Suprapubic skin (tissue), 4 donors: ENCODE data around the gene NARS2. TPM values are rescaled to one million over a fixed set of nuclear protein-coding genes. Genes with fewer than 3 reads are reported as not detected.

ENCODE experiments used
- DNase-seq, 2 donors: peaks; one replicate each; pipeline ENCODE4 v3.0.0-alpha.2; 2019; ENCODE audit warnings: low spot score in 2 of 2
- H3K27ac ChIP-seq: fragments of 200-600 bp; sonication (generic); one replicate; pipeline ENCODE4 v1.5.1; 2019
- H3K27me3 ChIP-seq: fragments of 200-600 bp; sonication (generic); one replicate; pipeline ENCODE4 v1.5.1; 2019
- H3K36me3 ChIP-seq: fragments of 200-600 bp; sonication (generic); one replicate; pipeline ENCODE4 v1.5.1; 2019
- H3K4me1 ChIP-seq: fragments of 200-600 bp; sonication (generic); one replicate; pipeline ENCODE4 v1.5.1; 2019
- H3K4me3 ChIP-seq: fragments of 200-600 bp; sonication (generic); one replicate; pipeline ENCODE4 v1.5.1; 2019; ENCODE audit warnings: mild to moderate bottlenecking
- H3K9me3 ChIP-seq: fragments of 200-600 bp; sonication (generic); one replicate; pipeline ENCODE4 v1.5.1; 2019
- CTCF ChIP-seq, 2 donors: fragments of 200-600 bp in 1 of 2; fragments of 450-650 bp in 1 of 2; sonication (generic) in 1 of 2; IDR thresholded peaks; one replicate each; pipeline ENCODE4 v1.5.1; 2016 to 2019; ENCODE audit warnings: antibody characterized with exemption in 2 of 2, mild to moderate bottlenecking in 1 of 2, moderate library complexity in 1 of 2
- EP300 ChIP-seq: sonication (generic); formaldehyde crosslinking; IDR thresholded peaks from one replicate; pipeline ENCODE4 v1.6.1; 2017; ENCODE audit warnings: antibody characterized with exemption
- POLR2A ChIP-seq, 2 donors: fragments of 450-650 bp; IDR thresholded peaks; one replicate each; pipeline ENCODE4 v1.6.1; 2017; ENCODE audit warnings: antibody characterized with exemption in 2 of 2, mild to moderate bottlenecking in 2 of 2, moderate library complexity in 2 of 2
- POLR2AphosphoS5 ChIP-seq, 3 donors: sonication (generic); formaldehyde crosslinking; IDR thresholded peaks; one replicate each; pipeline ENCODE4 v1.6.1; 2017; ENCODE audit warnings: antibody characterized with exemption in 3 of 3
- WGBS: methylation state at CpG from one replicate; pipeline ENCODE4 v1.1.5; 2018; 5-methylcytosine and 5-hydroxymethylcytosine counted together
- total RNA-seq, 4 donors: library from RNA; depleted of rRNA; stranded (reverse); fragments of >200 nt; gene quantifications; one replicate each; pipeline ENCODE4 v1.1.0, GENCODE V29; 2016

Gene NARS2
- total RNA-seq, 4 donors from 2014 or later, result 10.9 to 14.7 (median 14.7) TPM

DNA sequence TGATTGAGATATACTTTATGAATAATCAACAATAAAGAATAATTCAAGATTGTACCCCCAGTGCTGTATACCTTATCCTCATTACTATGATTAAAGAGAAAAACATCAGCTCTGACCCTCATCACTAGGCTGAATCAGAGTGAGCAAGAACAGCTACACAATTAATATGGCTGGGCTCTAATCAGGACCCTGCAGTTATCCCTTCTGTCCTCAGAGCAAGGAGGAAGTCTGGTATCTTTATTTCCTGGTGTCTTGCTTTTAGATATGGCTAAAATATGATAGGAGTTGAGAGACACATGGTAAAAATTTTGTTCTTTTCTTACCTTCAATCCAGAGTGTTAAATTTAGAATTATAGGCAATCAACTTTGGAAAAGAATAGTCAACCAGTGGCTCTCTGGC, 128.5 kb downstream of the NARS2 start:
- H3K27ac ChIP-seq, result no peak overlapping the region

DNA sequence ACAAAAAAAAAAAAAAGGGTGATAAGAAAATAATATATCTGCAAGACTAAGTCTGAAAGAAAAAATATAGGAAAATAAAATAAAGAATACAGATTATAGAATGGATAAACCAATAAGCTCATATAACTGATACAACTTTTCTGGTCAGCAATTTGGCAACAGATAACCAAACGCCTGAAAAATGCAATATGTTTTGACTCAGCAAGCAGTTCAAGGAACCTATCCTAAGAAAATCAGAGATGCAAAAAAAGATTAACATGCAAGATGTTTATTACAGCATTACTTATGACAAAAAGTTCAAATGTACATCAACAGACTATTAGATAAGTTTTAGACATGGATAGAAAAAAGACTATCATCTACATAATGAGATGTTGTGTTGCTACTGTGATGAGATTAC, 129.9 kb downstream of the NARS2 start:
- H3K27ac ChIP-seq, result no peak overlapping the region
- H3K36me3 ChIP-seq, result peaks cover 2% of the 10 kb centered on the region
- no peak for DNase-seq
- 88% methylated on average over 1 of the region's 1 CpG for WGBS
- TF ChIP-seq CTCF (IDR thresholded peaks at IDR 0.05) (no peak), POLR2A (IDR thresholded peaks at IDR 0.05) (no peak), EP300 (no peak), POLR2AphosphoS5 (IDR thresholded peaks at IDR 0.05) (no peak)
- no peak overlapping the region for H3K4me3 ChIP-seq
- no peaks in the 10 kb centered on the region for H3K4me1 ChIP-seq
- H3K9me3 ChIP-seq, result no peaks in the 10 kb centered on the region
- H3K27me3 ChIP-seq, result no peaks in the 10 kb centered on the region

More for the DNA sequence above, 128.5 kb downstream of the NARS2 start:
- Histone ChIP-seq H3K9me3 (no peaks in the 10 kb centered on the region), H3K27me3 (no peaks in the 10 kb centered on the region), H3K4me3 (no peak overlapping the region), H3K4me1 (no peaks in the 10 kb centered on the region), H3K36me3 (peaks cover 2% of the 10 kb centered on the region)
- no peak for DNase-seq
- TF ChIP-seq POLR2A (IDR thresholded peaks at IDR 0.05) (no peak), CTCF (IDR thresholded peaks at IDR 0.05) (no peak), POLR2AphosphoS5 (IDR thresholded peaks at IDR 0.05) (no peak), EP300 (no peak)

GRCh38 chr11:78441956-78442355, 132.7 kb downstream of the NARS2 start:
- Histone ChIP-seq H3K27me3 (no peaks in the 10 kb centered on the region), H3K4me3 (no peak overlapping the region)
- WGBS, result 79% methylated on average over 4 of the region's 4 CpGs

DNA sequence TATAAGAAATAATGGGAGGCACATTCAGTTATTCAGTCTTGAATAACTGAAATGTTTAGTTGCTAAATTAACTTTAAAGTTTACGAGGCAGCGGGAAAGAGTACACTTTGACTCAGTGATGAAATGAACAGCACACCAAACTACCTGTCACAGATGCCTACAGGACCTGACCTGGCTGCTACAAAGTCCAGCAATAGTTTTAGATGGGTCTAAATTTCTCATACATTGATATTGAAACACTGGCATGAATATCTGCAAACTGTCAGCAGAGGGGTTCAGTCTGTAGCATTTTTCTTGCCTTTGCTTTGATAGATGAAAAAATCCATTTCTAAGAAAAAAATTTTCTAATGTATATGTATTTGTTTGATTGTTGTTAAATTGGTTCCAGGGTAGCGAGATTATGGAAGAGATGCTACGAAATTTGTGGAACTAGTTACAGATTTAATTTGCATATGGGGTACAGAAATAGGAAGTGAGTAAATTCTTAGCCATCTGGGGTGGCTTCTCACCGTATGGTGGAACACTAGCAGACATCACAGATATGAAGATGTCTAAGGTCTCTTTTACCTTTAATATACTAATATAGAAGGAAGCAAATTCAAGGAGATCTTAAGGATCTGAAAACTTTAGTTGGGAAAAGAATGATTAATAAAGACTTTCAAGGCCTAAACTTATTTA, 136.2 kb downstream of the NARS2 start:
- no peaks in the 10 kb centered on the region for H3K9me3 ChIP-seq
- H3K27me3 ChIP-seq, result no peaks in the 10 kb centered on the region
- no peak overlapping the region for H3K27ac ChIP-seq
- no peak for DNase-seq
- peaks cover 2% of the 10 kb centered on the region for H3K36me3 ChIP-seq
- H3K4me3 ChIP-seq, result no peak overlapping the region
- WGBS, result 75% methylated on average over 5 of the region's 5 CpGs
- no peaks in the 10 kb centered on the region for H3K4me1 ChIP-seq
- no peak for TF ChIP-seq POLR2AphosphoS5 (IDR thresholded peaks at IDR 0.05)

More at GRCh38 chr11:78441956-78442355, 132.7 kb downstream of the NARS2 start:
- TF ChIP-seq CTCF (IDR thresholded peaks at IDR 0.05), result no peak
- no peak for TF ChIP-seq POLR2A (IDR thresholded peaks at IDR 0.05)
- TF ChIP-seq POLR2AphosphoS5 (IDR thresholded peaks at IDR 0.05), result no peak
- no peak for TF ChIP-seq EP300
- no peaks in the 10 kb centered on the region for H3K9me3 ChIP-seq
- no peaks in the 10 kb centered on the region for H3K4me1 ChIP-seq
- DNase-seq, result no peak
- no peak overlapping the region for H3K27ac ChIP-seq
- peaks cover 2% of the 10 kb centered on the region for H3K36me3 ChIP-seq

DNA sequence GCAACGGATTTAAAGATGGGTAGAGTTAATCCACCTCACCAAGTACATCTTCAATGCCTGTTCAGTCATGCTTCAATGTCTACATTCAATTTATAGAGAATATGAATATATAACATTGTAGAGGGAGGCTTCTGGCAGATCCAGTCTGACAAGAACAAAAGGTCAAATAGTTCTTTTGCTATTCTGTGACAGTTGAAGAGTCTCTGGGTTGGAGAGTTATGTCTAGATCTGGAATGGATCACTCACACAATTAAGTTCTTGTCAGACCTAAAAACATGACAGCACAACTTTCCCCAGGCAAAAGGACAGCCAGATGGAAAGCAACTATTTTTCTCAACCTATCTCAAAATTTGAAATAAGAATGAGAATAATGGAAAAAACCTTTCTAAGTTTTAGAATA, 141.7 kb downstream of the NARS2 start:
- 44% methylated on average over 1 of the region's 1 CpG for WGBS
- peaks cover 5% of the 10 kb centered on the region for H3K4me1 ChIP-seq
- no peak for DNase-seq
- no peak overlapping the region for H3K4me3 ChIP-seq
- no peaks in the 10 kb centered on the region for H3K27me3 ChIP-seq
- TF ChIP-seq POLR2A (IDR thresholded peaks at IDR 0.05) (no peak), CTCF (IDR thresholded peaks at IDR 0.05) (no peak), EP300 (no peak), POLR2AphosphoS5 (IDR thresholded peaks at IDR 0.05) (no peak)
- H3K9me3 ChIP-seq, result no peaks in the 10 kb centered on the region
- no peak overlapping the region for H3K27ac ChIP-seq
- no peaks in the 10 kb centered on the region for H3K36me3 ChIP-seq

GRCh38 chr11:78432058-78432515, 142.6 kb downstream of the NARS2 start:
- H3K9me3 ChIP-seq, result no peaks in the 10 kb centered on the region
- no peaks in the 10 kb centered on the region for H3K36me3 ChIP-seq
- no peak overlapping the region for H3K27ac ChIP-seq
- peaks cover 11% of the 10 kb centered on the region for H3K4me1 ChIP-seq
- TF ChIP-seq POLR2AphosphoS5 (IDR thresholded peaks at IDR 0.05), result no peak
- TF ChIP-seq CTCF (IDR thresholded peaks at IDR 0.05), result no peak
- no peak for TF ChIP-seq POLR2A (IDR thresholded peaks at IDR 0.05)
- no peak for TF ChIP-seq EP300
- H3K4me3 ChIP-seq, result no peak overlapping the region
- DNase-seq, result no peak
- 89% methylated on average over 4 of the region's 4 CpGs for WGBS
- H3K27me3 ChIP-seq, result no peaks in the 10 kb centered on the region
